ENCODE measurements around the gene CEP85L. TPM values are rescaled to one million over a fixed set of nuclear protein-coding genes. Genes with fewer than 3 reads are reported as not detected.

CEP85L gene
- total and polyA plus RNA-seq, 5 experiments from 2014 or later = 31.1 to 73.6 (median 50.0) TPM

- peaks cover 6 to 35% (median 16%) of the 10 kb centered on the region in 3 donors for H3K36me3 Mint-ChIP-seq
- H3K4me3 Mint-ChIP-seq = no peak overlapping the region
- peaks cover 34 to 81% (median 57%) of the 10 kb centered on the region in 4 donors for H3K4me1 Mint-ChIP-seq
- ATAC-seq (no peak), DNase-seq (no peak)
- peaks cover 0 to 5% (median 0%) of the 10 kb centered on the region in 9 donors for H3K9me3 Mint-ChIP-seq
- peak overlapping the region in 7 of 10 donors; percentile 1 to 91 (median 79) for H3K27ac Mint-ChIP-seq
- H3K27me3 Mint-ChIP-seq = no peaks in the 10 kb centered on the region
- POLR2A ChIA-PET = no interaction called here
Measured at GRCh38 chr6:118589186-118589585, 62.2 kb downstream of the CEP85L start.

- Mint-ChIP-seq H3K36me3 (peaks cover 6 to 33% (median 18%) of the 10 kb centered on the region in 3 donors), H3K9me3 (peaks cover 0 to 5% (median 0%) of the 10 kb centered on the region in 9 donors), H3K27me3 (no peaks in the 10 kb centered on the region), H3K27ac (peak overlapping the region in 8 of 10 donors; percentile 1 to 86 (median 64)), H3K4me1 (peaks cover 29 to 75% (median 52%) of the 10 kb centered on the region in 4 donors), H3K4me3 (no peak overlapping the region)
- no peak for DNase-seq
- POLR2A ChIA-PET = no interaction called here
- no peak for ATAC-seq
Measured at GRCh38 chr6:118588626-118589025, 62.8 kb downstream of the CEP85L start.

GRCh38 chr6:118586746-118587485 lies 64.5 kb downstream of the CEP85L start:
- POLR2A ChIA-PET = no interaction called here
- Mint-ChIP-seq H3K36me3 (peaks cover 11 to 29% (median 29%) of the 10 kb centered on the region in 3 donors), H3K27ac (peak overlapping the region; percentile 0 to 92 (median 32))

GRCh38 chr6:118584911-118585310 lies 66.5 kb downstream of the CEP85L start:
- POLR2A ChIA-PET = no interaction called here
- no peak for ATAC-seq
- peaks cover 7 to 17% (median 11%) of the 10 kb centered on the region in 9 donors for H3K9me3 Mint-ChIP-seq
- DNase-seq = no peak
- peak overlapping the region; percentile 2 to 79 (median 68) for H3K27ac Mint-ChIP-seq
- H3K27me3 Mint-ChIP-seq = no peaks in the 10 kb centered on the region
- peaks cover 19 to 74% (median 47%) of the 10 kb centered on the region in 4 donors for H3K4me1 Mint-ChIP-seq
- H3K4me3 Mint-ChIP-seq = no peak overlapping the region
- H3K36me3 Mint-ChIP-seq = peaks cover 22 to 39% (median 38%) of the 10 kb centered on the region in 3 donors

More at GRCh38 chr6:118586746-118587485, 64.5 kb downstream of the CEP85L start:
- DNase-seq (no peak), ATAC-seq (no peak)
- peaks cover 27 to 76% (median 50%) of the 10 kb centered on the region in 4 donors for H3K4me1 Mint-ChIP-seq
- no peak overlapping the region for H3K4me3 Mint-ChIP-seq
- no peaks in the 10 kb centered on the region for H3K27me3 Mint-ChIP-seq
- H3K9me3 Mint-ChIP-seq = peaks cover 0 to 5% (median 0%) of the 10 kb centered on the region in 9 donors

GRCh38 chr6:118581489-118581959 lies 69.9 kb downstream of the CEP85L start:
- Mint-ChIP-seq H3K27ac (peak overlapping the region in 9 of 10 donors; percentile 50 to 94 (median 82)), H3K36me3 (peaks cover 38 to 62% (median 54%) of the 10 kb centered on the region in 3 donors), H3K27me3 (no peaks in the 10 kb centered on the region), H3K4me1 (peaks cover 7 to 40% (median 25%) of the 10 kb centered on the region in 4 donors), H3K9me3 (peaks cover 9 to 51% (median 21%) of the 10 kb centered on the region in 9 donors), H3K4me3 (no peak overlapping the region)
- no peak for ATAC-seq
- POLR2A ChIA-PET = no interaction called here
- DNase-seq = no peak

- H3K36me3 Mint-ChIP-seq = peaks cover 46 to 69% (median 61%) of the 10 kb centered on the region in 3 donors
- DNase-seq (peak in 5 of 10 donors; percentile 10 to 34 (median 24)), ATAC-seq (peak; percentile 56 to 69)
- no peaks in the 10 kb centered on the region for H3K27me3 Mint-ChIP-seq
- H3K4me3 Mint-ChIP-seq = peak overlapping the region in 2 of 10 donors; percentile 56 to 57
- H3K9me3 Mint-ChIP-seq = peaks cover 9 to 59% (median 28%) of the 10 kb centered on the region in 9 donors
- POLR2A ChIA-PET = interaction anchor here (0.8 kb wide), 1 partner anchor 15 kb away, joined by 4 read pairs; no protein-coding TSS in a partner anchor
- H3K4me1 Mint-ChIP-seq = peaks cover 4 to 32% (median 21%) of the 10 kb centered on the region in 4 donors
- H3K27ac Mint-ChIP-seq = peak overlapping the region; percentile 65 to 94 (median 85)
Measured at GRCh38 chr6:118580585-118581419, 70.6 kb downstream of the CEP85L start.

GRCh38 chr6:118579786-118580185 lies 71.6 kb downstream of the CEP85L start:
- peaks cover 4 to 23% (median 15%) of the 10 kb centered on the region in 4 donors for H3K4me1 Mint-ChIP-seq
- peaks cover 55 to 80% (median 68%) of the 10 kb centered on the region in 3 donors for H3K36me3 Mint-ChIP-seq
- POLR2A ChIA-PET = no interaction called here
- H3K27ac Mint-ChIP-seq = peak overlapping the region in 4 of 10 donors; percentile 13 to 82 (median 34)
- no peak overlapping the region for H3K4me3 Mint-ChIP-seq
- ATAC-seq (no peak), DNase-seq (no peak)
- peaks cover 9 to 69% (median 33%) of the 10 kb centered on the region in 9 donors for H3K9me3 Mint-ChIP-seq
- no peaks in the 10 kb centered on the region for H3K27me3 Mint-ChIP-seq

GRCh38 chr6:118578617-118579016 lies 72.8 kb downstream of the CEP85L start:
- Mint-ChIP-seq H3K4me1 (peaks cover 4 to 23% (median 15%) of the 10 kb centered on the region in 4 donors), H3K9me3 (peaks cover 15 to 80% (median 43%) of the 10 kb centered on the region in 9 donors), H3K27ac (no peak overlapping the region), H3K27me3 (no peaks in the 10 kb centered on the region), H3K4me3 (no peak overlapping the region), H3K36me3 (peaks cover 65 to 89% (median 78%) of the 10 kb centered on the region in 3 donors)
- POLR2A ChIA-PET = no interaction called here
- ATAC-seq = no peak
- peak in 1 of 10 donors; percentile 9 for DNase-seq

GRCh38 chr6:118577972-118578371 lies 73.4 kb downstream of the CEP85L start:
- Mint-ChIP-seq H3K27me3 (no peaks in the 10 kb centered on the region), H3K36me3 (peaks cover 65 to 88% (median 78%) of the 10 kb centered on the region in 3 donors), H3K4me1 (peaks cover 4 to 23% (median 15%) of the 10 kb centered on the region in 4 donors), H3K9me3 (peaks cover 18 to 80% (median 43%) of the 10 kb centered on the region in 9 donors), H3K27ac (peak overlapping the region in 3 of 10 donors; percentile 18 to 76 (median 57)), H3K4me3 (no peak overlapping the region)
- no peak for ATAC-seq
- DNase-seq = no peak
- POLR2A ChIA-PET = no interaction called here

GRCh38 chr6:118574051-118574865 lies 77.1 kb downstream of the CEP85L start:
- H3K27me3 Mint-ChIP-seq = no peaks in the 10 kb centered on the region
- no peak for DNase-seq
- H3K4me1 Mint-ChIP-seq = peaks cover 3 to 12% (median 9%) of the 10 kb centered on the region in 4 donors
- POLR2A ChIA-PET = no interaction called here
- H3K27ac Mint-ChIP-seq = peak overlapping the region in 8 of 10 donors; percentile 5 to 86 (median 45)
- H3K9me3 Mint-ChIP-seq = peaks cover 11 to 68% (median 35%) of the 10 kb centered on the region in 9 donors
- ATAC-seq = no peak
- no peak overlapping the region for H3K4me3 Mint-ChIP-seq
- peaks cover 47 to 59% (median 56%) of the 10 kb centered on the region in 3 donors for H3K36me3 Mint-ChIP-seq

- H3K4me1 Mint-ChIP-seq = peaks cover 4 to 23% (median 12%) of the 10 kb centered on the region in 4 donors
- DNase-seq (no peak), ATAC-seq (no peak)
- POLR2A ChIA-PET = no interaction called here
- peaks cover 23 to 30% (median 30%) of the 10 kb centered on the region in 3 donors for H3K36me3 Mint-ChIP-seq
- peaks cover 6 to 37% (median 18%) of the 10 kb centered on the region in 9 donors for H3K9me3 Mint-ChIP-seq
- peak overlapping the region in 7 of 10 donors; percentile 1 to 80 (median 26) for H3K27ac Mint-ChIP-seq
- H3K27me3 Mint-ChIP-seq = no peaks in the 10 kb centered on the region
- no peak overlapping the region for H3K4me3 Mint-ChIP-seq
Measured at GRCh38 chr6:118571121-118571520, 80.3 kb downstream of the CEP85L start.

Data from naive thymus-derived CD8-positive, alpha-beta T cell (primary cell).